Brain microvascular endothelial cell (primary cell): ENCODE measurements around the gene CPT1A.

Source experiments
- DNase-seq: peaks from one replicate; pipeline ENCODE4 v3.0.0-alpha.2; 2020
- H3K27ac ChIP-seq: fragments of 250-450 bp; sonication (Bioruptor Pico); 2 replicates; pipeline ENCODE4 v1.5.1; 2020; ENCODE audit warnings: mild to moderate bottlenecking, moderate library complexity
- H3K27me3 ChIP-seq: fragments of 250-450 bp; sonication (Bioruptor Pico); replicated peaks from 2 replicates; pipeline ENCODE4 v1.5.1; 2020; ENCODE audit warnings: mild to moderate bottlenecking
- H3K36me3 ChIP-seq: fragments of 250-450 bp; sonication (Bioruptor Pico); replicated peaks from 2 replicates; pipeline ENCODE4 v1.5.1; 2020; ENCODE audit warnings: mild to moderate bottlenecking
- H3K4me3 ChIP-seq: 2 replicates; pipeline ENCODE4 v1.5.1; 2011; ENCODE audit warnings: low read depth, mild to moderate bottlenecking, control low read depth, low read length, moderate library complexity
- CTCF ChIP-seq: IDR thresholded peaks from 2 replicates; pipeline ENCODE4 v1.5.1; 2011; ENCODE audit warnings: low read depth, mild to moderate bottlenecking, moderate library complexity, low read length, control low read depth, inconsistent platforms; ENCODE audit errors: missing control alignments
- in situ Hi-C: cut with HindIII; loops from 2 replicates; pipeline ENCODE4 v1.10.0; 2017; ENCODE audit warnings: low sequenced_read_pairs, low pct_ligation_motif_present

The CPT1A gene

GRCh38 chr11:68721075-68721474 is 120.6 kb downstream of the CPT1A start:
- in situ Hi-C loops: no loop called here
- peaks cover 21% of the 10 kb centered on the region for H3K27me3 ChIP-seq
- no peak for TF ChIP-seq CTCF

GRCh38 chr11:68715456-68716122 is 126.1 kb downstream of the CPT1A start:
- no peak overlapping the region for H3K27ac ChIP-seq
- in situ Hi-C loops: no loop called here
- TF ChIP-seq CTCF: no peak

More at GRCh38 chr11:68721075-68721474, 120.6 kb downstream of the CPT1A start:
- no peak overlapping the region for H3K4me3 ChIP-seq
- DNase-seq: no peak
- H3K27ac ChIP-seq: no peak overlapping the region
- H3K36me3 ChIP-seq: no peaks in the 10 kb centered on the region

GRCh38 chr11:68714060-68714856 is 127.5 kb downstream of the CPT1A start:
- in situ Hi-C loops: no loop called here
- Histone ChIP-seq H3K27me3 (peaks cover 28% of the 10 kb centered on the region), H3K27ac (no peak overlapping the region), H3K36me3 (no peaks in the 10 kb centered on the region), H3K4me3 (no peak overlapping the region)
- DNase-seq: no peak
- TF ChIP-seq CTCF: no peak

More at GRCh38 chr11:68715456-68716122, 126.1 kb downstream of the CPT1A start:
- no peak overlapping the region for H3K4me3 ChIP-seq
- DNase-seq: no peak
- peaks cover 32% of the 10 kb centered on the region for H3K27me3 ChIP-seq
- no peaks in the 10 kb centered on the region for H3K36me3 ChIP-seq

GRCh38 chr11:68711114-68711513 is 130.6 kb downstream of the CPT1A start:
- no peaks in the 10 kb centered on the region for H3K36me3 ChIP-seq
- in situ Hi-C loops: no loop called here
- DNase-seq: no peak
- peaks cover 29% of the 10 kb centered on the region for H3K27me3 ChIP-seq
- no peak overlapping the region for H3K27ac ChIP-seq
- TF ChIP-seq CTCF: no peak
- H3K4me3 ChIP-seq: no peak overlapping the region

- Histone ChIP-seq H3K27me3 (peaks cover 29% of the 10 kb centered on the region), H3K4me3 (no peak overlapping the region), H3K36me3 (no peaks in the 10 kb centered on the region), H3K27ac (no peak overlapping the region)
- TF ChIP-seq CTCF: no peak
- in situ Hi-C loops: no loop called here
- no peak for DNase-seq
Observed at GRCh38 chr11:68710409-68710808, 131.3 kb downstream of the CPT1A start.
